HCT116 (cell line): Measurements from ENCODE around the gene UNC50.

Experiments used
- EGR1 ChIP-seq: IDR thresholded peaks from 2 replicates; pipeline ENCODE4 v1.6.1; 2012; ENCODE audit warnings: low read depth
- ELF1 ChIP-seq: IDR thresholded peaks from 2 replicates; pipeline ENCODE4 v1.6.1; 2012; ENCODE audit warnings: low read depth, borderline replicate concordance
- EZH2phosphoT487 ChIP-seq: fragments of 200-600 bp; IDR thresholded peaks from 2 replicates; pipeline ENCODE4 v1.6.1; 2018; ENCODE audit warnings: antibody characterized with exemption, borderline replicate concordance
- FOSL1 ChIP-seq: IDR thresholded peaks from 2 replicates; pipeline ENCODE4 v1.6.1; 2012; ENCODE audit warnings: low read depth
- JUND ChIP-seq: IDR thresholded peaks from 2 replicates; pipeline ENCODE4 v1.6.1; 2012
- POLR2A ChIP-seq: IDR thresholded peaks from 2 replicates; pipeline ENCODE4 v1.7.0; 2011; ENCODE audit warnings: borderline replicate concordance; ENCODE audit not compliant: insufficient read depth, insufficient read length; ENCODE audit errors: extremely low read depth
- POLR2AphosphoS5 ChIP-seq: IDR thresholded peaks from 2 replicates; pipeline ENCODE4 v1.6.1; 2011; ENCODE audit warnings: mild to moderate bottlenecking, low read depth, low read length, moderate library complexity
- RAD21 ChIP-seq: IDR thresholded peaks from 2 replicates; pipeline ENCODE4 v1.6.1; 2012; ENCODE audit warnings: low read depth, mild to moderate bottlenecking
- SIN3A ChIP-seq: IDR thresholded peaks from 2 replicates; pipeline ENCODE4 v1.6.1; 2012; ENCODE audit warnings: low read depth
- SRF ChIP-seq: IDR thresholded peaks from 2 replicates; pipeline ENCODE4 v1.6.1; 2012; ENCODE audit warnings: low read depth
- TCF7L2 ChIP-seq: IDR thresholded peaks from 2 replicates; pipeline ENCODE4 v1.7.0; 2011; ENCODE audit warnings: borderline replicate concordance, inconsistent platforms; ENCODE audit not compliant: insufficient read depth, insufficient read length; ENCODE audit errors: extremely low read depth
- TF ChIP-seq, protein P1 (sequence below), 3 experiments: fragments of 200-600 bp in 1 of 3; sonication (generic) in 1 of 3; IDR thresholded peaks in 2 of 3; conservative IDR thresholded peaks in 1 of 3; 2 replicates each; pipeline ENCODE4 v1.5.1; 2012 to 2017; ENCODE audit warnings: low read depth in 2 of 3, low read length in 2 of 3, antibody characterized with exemption in 1 of 3, borderline replicate concordance in 1 of 3, control low read depth in 1 of 3, mild to moderate bottlenecking in 1 of 3, mixed read lengths in 1 of 3, mixed run types in 1 of 3, moderate library complexity in 1 of 3; ENCODE audit not compliant: insufficient read depth in 1 of 3
- TF ChIP-seq, protein P2 (sequence below): IDR thresholded peaks from 2 replicates; pipeline ENCODE4 v1.6.1; 2011; ENCODE audit warnings: mild to moderate bottlenecking, low read length, moderate library complexity; ENCODE audit not compliant: insufficient replicate concordance; ENCODE audit errors: extremely low read depth
- TF ChIP-seq, protein P3 (sequence below): IDR thresholded peaks from 2 replicates; pipeline ENCODE4 v1.6.1; 2012; ENCODE audit warnings: low read depth

DNA sequence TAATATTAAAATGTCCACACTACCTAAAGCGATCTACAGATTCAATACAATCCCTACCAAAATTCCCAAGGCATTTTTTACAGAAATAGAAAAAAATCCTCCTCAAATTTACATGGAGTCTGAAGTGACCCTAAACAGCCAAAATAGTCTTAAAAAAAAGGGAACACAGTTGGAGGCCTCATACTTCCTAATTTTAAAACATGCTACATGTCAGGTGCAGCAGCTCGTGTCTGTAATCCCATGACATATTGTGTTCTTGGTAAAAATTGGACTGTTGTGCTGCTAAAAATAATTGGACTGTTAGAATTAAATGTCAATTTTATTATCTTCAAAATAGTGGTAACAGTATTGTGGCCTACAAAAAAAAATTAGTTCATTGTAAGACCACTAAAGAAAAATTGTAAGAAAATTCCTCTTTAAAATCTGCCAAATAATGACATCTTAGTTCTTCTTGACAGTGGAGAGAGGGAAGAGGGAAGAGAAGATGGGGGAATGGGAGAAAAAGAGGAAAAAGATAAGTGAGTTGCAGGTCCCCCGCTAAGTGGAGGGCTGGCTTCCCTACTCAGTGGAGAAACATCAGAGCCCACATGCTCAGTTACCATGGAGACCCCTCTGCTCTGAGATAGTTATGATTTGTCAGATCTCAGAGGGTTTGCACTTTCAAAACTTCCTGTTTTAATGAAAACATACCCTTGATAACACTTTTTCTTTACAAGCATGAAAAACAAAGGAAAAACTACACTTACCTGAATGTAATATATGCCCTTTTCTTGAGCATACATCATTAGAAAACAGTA, 46.5 kb downstream of the UNC50 start:
- TF ChIP-seq, protein P1, sequence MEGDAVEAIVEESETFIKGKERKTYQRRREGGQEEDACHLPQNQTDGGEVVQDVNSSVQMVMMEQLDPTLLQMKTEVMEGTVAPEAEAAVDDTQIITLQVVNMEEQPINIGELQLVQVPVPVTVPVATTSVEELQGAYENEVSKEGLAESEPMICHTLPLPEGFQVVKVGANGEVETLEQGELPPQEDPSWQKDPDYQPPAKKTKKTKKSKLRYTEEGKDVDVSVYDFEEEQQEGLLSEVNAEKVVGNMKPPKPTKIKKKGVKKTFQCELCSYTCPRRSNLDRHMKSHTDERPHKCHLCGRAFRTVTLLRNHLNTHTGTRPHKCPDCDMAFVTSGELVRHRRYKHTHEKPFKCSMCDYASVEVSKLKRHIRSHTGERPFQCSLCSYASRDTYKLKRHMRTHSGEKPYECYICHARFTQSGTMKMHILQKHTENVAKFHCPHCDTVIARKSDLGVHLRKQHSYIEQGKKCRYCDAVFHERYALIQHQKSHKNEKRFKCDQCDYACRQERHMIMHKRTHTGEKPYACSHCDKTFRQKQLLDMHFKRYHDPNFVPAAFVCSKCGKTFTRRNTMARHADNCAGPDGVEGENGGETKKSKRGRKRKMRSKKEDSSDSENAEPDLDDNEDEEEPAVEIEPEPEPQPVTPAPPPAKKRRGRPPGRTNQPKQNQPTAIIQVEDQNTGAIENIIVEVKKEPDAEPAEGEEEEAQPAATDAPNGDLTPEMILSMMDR (IDR thresholded peaks at IDR 0.05 in 2 of 3, conservative IDR thresholded peaks at IDR 0.05 in 1 of 3; ENCODE audit: borderline replicate concordance in 1 of 3, insufficient read depth in 1 of 3, low read depth in 2 of 3, low read length in 2 of 3), result no peak
- TF ChIP-seq SRF, result no peak
- TF ChIP-seq, protein P2, sequence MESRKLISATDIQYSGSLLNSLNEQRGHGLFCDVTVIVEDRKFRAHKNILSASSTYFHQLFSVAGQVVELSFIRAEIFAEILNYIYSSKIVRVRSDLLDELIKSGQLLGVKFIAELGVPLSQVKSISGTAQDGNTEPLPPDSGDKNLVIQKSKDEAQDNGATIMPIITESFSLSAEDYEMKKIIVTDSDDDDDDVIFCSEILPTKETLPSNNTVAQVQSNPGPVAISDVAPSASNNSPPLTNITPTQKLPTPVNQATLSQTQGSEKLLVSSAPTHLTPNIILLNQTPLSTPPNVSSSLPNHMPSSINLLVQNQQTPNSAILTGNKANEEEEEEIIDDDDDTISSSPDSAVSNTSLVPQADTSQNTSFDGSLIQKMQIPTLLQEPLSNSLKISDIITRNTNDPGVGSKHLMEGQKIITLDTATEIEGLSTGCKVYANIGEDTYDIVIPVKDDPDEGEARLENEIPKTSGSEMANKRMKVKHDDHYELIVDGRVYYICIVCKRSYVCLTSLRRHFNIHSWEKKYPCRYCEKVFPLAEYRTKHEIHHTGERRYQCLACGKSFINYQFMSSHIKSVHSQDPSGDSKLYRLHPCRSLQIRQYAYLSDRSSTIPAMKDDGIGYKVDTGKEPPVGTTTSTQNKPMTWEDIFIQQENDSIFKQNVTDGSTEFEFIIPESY, result no peak
- TF ChIP-seq TCF7L2, result no peak
- TF ChIP-seq, protein P3, sequence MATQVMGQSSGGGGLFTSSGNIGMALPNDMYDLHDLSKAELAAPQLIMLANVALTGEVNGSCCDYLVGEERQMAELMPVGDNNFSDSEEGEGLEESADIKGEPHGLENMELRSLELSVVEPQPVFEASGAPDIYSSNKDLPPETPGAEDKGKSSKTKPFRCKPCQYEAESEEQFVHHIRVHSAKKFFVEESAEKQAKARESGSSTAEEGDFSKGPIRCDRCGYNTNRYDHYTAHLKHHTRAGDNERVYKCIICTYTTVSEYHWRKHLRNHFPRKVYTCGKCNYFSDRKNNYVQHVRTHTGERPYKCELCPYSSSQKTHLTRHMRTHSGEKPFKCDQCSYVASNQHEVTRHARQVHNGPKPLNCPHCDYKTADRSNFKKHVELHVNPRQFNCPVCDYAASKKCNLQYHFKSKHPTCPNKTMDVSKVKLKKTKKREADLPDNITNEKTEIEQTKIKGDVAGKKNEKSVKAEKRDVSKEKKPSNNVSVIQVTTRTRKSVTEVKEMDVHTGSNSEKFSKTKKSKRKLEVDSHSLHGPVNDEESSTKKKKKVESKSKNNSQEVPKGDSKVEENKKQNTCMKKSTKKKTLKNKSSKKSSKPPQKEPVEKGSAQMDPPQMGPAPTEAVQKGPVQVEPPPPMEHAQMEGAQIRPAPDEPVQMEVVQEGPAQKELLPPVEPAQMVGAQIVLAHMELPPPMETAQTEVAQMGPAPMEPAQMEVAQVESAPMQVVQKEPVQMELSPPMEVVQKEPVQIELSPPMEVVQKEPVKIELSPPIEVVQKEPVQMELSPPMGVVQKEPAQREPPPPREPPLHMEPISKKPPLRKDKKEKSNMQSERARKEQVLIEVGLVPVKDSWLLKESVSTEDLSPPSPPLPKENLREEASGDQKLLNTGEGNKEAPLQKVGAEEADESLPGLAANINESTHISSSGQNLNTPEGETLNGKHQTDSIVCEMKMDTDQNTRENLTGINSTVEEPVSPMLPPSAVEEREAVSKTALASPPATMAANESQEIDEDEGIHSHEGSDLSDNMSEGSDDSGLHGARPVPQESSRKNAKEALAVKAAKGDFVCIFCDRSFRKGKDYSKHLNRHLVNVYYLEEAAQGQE, result no peak
- no peak for TF ChIP-seq EGR1
- no peak for TF ChIP-seq ELF1
- TF ChIP-seq RAD21, result no peak
- no peak for TF ChIP-seq POLR2AphosphoS5
- no peak for TF ChIP-seq EZH2phosphoT487
- TF ChIP-seq FOSL1, result no peak
- TF ChIP-seq JUND, result no peak
- no peak for TF ChIP-seq POLR2A
- no peak for TF ChIP-seq SIN3A
